IPS-20b (cell line): ENCODE data around the gene RPL13.

ENCODE experiments used
- H3K27ac ChIP-seq: one replicate; pipeline ENCODE4 v1.5.1; 2013; ENCODE audit warnings: low read length
- H3K27me3 ChIP-seq: 2 replicates; pipeline ENCODE4 v1.6.1; 2013; ENCODE audit warnings: mild to moderate bottlenecking, low read length, inconsistent platforms; ENCODE audit not compliant: insufficient read depth
- H3K36me3 ChIP-seq: 2 replicates; pipeline ENCODE4 v1.6.1; 2013; ENCODE audit warnings: low read depth, mild to moderate bottlenecking, inconsistent platforms, low read length, moderate library complexity; ENCODE audit not compliant: insufficient read depth
- H3K4me1 ChIP-seq: 2 replicates; pipeline ENCODE4 v1.6.1; 2013; ENCODE audit warnings: mild to moderate bottlenecking, control low read depth, inconsistent platforms, low read length, moderate library complexity; ENCODE audit not compliant: insufficient read depth
- H3K4me3 ChIP-seq: 2 replicates; pipeline ENCODE4 v1.5.1; 2013; ENCODE audit warnings: mild to moderate bottlenecking, low read length, inconsistent platforms
- H3K9ac ChIP-seq: 2 replicates; pipeline ENCODE4 v1.6.1; 2013; ENCODE audit warnings: low read depth, mild to moderate bottlenecking, inconsistent platforms, low read length, moderate library complexity
- H3K9me3 ChIP-seq: 2 replicates; pipeline ENCODE4 v1.6.1; 2013; ENCODE audit warnings: mild to moderate bottlenecking, low read depth, low read length, inconsistent platforms; ENCODE audit not compliant: insufficient read depth

The RPL13 gene

DNA sequence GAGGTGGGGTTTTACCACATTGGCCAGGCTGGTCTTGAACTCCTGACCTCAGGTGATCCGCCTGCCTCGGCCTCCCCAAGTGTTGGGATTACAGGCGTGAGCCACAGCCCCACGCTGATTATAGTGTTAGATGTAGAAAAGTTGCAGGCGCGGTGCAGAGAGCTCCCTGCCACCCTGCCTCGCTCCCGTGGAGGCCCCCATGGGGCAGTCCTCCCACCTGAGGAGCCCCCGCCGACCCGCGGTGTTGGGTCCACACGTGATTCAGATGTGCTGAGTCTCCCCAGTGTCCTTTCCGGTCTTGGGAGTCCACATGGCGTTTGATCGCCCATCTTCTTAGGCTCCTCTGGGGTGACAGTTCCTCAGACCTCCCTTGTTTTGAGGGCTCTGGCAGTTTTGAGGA, 5.2 kb upstream of the RPL13 start:
- no peak overlapping the region for H3K9ac ChIP-seq
- peaks cover 68% of the 10 kb centered on the region for H3K36me3 ChIP-seq
- no peaks in the 10 kb centered on the region for H3K4me1 ChIP-seq

DNA sequence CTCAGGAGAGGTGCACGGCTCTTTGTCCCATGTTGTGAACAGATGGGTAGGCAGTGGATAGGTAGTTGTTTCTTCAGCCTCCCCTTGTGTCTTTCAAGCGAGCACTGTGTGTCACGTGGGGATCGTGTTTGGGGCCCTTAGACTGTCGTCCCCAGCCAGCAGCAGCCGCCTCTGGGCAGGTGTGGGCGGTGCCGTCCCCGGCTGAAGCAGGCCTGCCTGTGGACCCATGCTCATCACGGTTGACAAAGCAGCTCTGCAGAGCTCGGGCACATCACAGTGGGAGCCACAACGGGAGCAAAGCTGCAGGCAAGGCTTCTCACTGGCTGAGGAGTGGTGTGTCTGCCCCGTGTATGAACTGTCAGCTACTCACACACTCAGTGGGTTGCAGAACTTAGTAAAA, 4.7 kb upstream of the RPL13 start:
- Histone ChIP-seq H3K36me3 (peaks cover 63% of the 10 kb centered on the region), H3K27me3 (no peaks in the 10 kb centered on the region), H3K27ac (no peak overlapping the region), H3K9me3 (no peaks in the 10 kb centered on the region), H3K4me3 (no peak overlapping the region), H3K9ac (no peak overlapping the region), H3K4me1 (no peaks in the 10 kb centered on the region)

More for the DNA sequence above, 5.2 kb upstream of the RPL13 start:
- H3K9me3 ChIP-seq = no peaks in the 10 kb centered on the region
- no peaks in the 10 kb centered on the region for H3K27me3 ChIP-seq
- no peak overlapping the region for H3K27ac ChIP-seq
- no peak overlapping the region for H3K4me3 ChIP-seq

DNA sequence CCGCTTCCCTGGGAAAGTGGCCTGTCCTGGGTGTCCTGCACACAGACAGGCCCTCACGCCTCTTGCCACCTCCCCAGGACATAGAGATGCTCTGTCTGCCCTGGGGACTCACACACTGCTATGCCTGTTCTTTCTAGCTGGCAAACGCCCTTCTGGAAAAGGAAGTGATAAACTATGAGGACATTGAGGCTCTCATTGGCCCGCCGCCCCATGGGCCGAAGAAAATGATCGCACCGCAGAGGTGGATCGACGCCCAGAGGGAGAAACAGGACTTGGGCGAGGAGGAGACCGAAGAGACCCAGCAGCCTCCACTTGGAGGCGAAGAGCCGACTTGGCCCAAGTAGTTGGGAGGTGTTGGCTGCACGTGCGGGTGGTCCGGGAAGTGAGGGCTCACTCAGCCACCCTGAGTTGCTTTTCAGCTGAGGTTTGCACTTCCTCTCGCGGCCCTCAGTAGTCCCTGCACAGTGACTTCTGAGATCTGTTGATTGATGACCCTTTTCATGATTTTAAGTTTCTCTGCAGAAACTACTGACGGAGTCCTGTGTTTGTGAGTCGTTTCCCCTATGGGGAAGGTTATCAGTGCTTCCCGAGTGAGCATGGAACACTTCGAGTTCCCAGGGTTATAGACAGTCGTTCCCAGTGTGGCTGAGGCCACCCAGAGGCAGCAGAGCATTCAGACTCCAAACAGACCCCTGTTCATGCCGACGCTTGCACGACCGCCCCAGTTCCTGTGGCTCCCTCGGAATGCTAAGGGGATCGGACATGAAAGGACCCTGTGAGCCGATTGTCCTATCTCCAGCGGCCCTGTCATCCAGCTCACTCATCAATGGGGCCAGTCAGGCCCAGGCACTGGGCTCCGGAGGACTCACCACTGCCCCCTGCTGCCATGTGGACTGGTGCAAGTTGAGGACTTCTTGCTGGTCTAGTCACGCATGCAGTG, 3.5 kb upstream of the RPL13 start:
- no peak overlapping the region for H3K4me3 ChIP-seq
- H3K27me3 ChIP-seq = no peaks in the 10 kb centered on the region
- peak overlapping the region; percentile 21; the same call in 1 of the 2 replicates for H3K9ac ChIP-seq
- no peak overlapping the region for H3K27ac ChIP-seq
- peaks cover 60% of the 10 kb centered on the region for H3K36me3 ChIP-seq
- H3K9me3 ChIP-seq = no peaks in the 10 kb centered on the region
- H3K4me1 ChIP-seq = no peaks in the 10 kb centered on the region; the same call in 1 of the 2 replicates

DNA sequence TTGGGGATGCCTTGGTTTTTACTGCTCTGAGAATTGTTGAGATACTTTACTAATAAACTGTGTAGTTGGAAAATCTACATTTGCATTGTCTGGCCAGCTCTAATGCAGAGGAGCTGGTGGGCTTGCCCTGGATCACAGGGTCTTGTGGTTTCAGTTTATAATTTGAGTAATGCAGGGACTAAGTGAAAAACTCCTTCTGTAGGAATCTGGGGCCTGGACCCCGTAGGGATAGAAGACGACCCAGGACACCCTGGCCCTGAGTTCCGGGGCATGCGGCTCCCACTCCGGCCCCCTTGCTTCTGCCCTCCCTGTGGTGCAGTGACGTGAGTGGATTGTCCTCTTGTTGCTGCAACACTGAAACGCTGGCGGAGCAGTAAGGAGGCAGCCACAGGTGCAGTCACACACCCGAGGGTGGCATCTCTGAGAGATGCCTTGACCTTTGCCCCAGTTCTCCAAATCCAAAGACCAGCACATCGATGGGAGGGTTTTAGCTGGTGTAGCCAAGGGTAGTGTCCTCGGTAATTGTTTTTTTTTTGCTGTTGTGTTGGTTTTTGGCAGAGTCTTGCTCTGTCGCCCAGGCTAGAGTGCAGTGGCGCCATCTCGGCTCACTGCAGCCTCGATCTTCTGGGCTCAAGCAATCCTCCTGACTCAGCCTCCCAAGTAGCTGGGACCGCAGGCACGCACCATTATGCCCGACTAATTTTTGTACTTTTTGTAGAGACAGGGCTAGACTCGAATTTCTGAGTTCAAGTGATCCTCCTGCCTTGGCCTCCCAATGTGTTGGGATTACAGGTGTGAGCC, 2.6 kb upstream of the RPL13 start:
- H3K9me3 ChIP-seq = no peaks in the 10 kb centered on the region
- no peak overlapping the region for H3K9ac ChIP-seq
- no peak overlapping the region for H3K27ac ChIP-seq
- no peaks in the 10 kb centered on the region for H3K27me3 ChIP-seq
- H3K36me3 ChIP-seq = peaks cover 62% of the 10 kb centered on the region
- H3K4me3 ChIP-seq = no peak overlapping the region
- H3K4me1 ChIP-seq = peaks cover 5% of the 10 kb centered on the region; the same call in 1 of the 2 replicates

DNA sequence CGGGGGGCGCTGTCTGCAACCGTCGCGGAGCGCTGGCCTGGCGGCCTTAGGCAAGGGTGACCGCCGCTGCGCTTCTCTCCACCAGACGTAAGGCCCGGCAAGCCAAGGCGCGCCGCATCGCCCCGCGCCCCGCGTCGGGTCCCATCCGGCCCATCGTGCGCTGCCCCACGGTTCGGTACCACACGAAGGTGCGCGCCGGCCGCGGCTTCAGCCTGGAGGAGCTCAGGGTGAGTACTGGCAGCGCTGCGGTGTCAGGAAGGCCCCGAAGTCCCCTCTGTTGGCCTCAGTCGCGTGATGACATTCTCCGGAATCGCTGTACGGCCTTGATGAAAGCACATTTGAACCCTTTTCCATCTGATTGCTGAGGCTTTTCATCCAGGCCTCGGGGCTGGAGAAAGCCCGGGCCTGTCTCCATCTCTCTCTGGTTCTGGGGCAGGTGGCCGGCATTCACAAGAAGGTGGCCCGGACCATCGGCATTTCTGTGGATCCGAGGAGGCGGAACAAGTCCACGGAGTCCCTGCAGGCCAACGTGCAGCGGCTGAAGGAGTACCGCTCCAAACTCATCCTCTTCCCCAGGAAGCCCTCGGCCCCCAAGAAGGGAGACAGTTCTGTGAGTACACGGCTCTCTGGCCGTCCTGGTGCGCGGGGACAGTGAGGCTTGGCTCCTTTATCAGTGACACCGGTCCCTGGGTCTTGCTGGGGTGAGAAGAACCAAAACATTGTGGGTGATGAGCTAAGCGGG, 831 bp downstream of the RPL13 start:
- Histone ChIP-seq H3K9ac (peak overlapping the region; percentile 98), H3K36me3 (peaks cover 51% of the 10 kb centered on the region), H3K4me3 (peak overlapping the region; percentile 91), H3K4me1 (peaks cover 13% of the 10 kb centered on the region), H3K27ac (peak overlapping the region; percentile 86), H3K27me3 (no peaks in the 10 kb centered on the region), H3K9me3 (no peaks in the 10 kb centered on the region)

DNA sequence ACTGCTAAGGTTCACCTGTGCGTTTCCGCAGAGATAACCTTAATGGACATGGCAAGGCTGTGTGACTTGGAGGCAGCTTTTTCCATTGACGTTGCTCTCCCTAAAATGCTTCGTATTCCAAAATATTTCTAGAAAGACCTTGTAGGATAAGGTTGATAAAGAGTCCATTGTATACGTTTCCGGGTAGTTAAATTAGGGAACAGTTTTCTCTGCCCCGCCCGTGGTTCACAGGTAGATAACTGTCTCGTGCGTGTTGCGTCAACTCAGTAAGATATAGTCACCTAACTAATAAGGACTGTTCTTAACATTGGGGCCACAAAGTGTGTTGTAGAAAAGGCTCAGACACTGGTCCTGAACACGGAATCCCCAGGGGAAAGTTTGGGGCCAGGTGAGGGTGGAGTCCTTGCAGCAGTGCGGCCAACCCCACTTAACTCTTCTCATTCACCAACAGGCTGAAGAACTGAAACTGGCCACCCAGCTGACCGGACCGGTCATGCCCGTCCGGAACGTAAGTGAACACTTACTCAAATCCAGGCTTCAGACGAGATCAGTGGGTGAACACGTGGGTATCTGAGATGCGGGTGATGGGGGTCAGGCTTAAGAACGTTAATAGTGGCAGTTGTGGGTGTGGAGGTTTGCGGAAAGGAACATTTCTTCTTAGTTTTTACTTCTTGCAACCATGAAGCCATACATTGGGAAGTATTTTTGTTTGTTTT, 1.6 kb downstream of the RPL13 start:
- H3K36me3 ChIP-seq = peaks cover 44% of the 10 kb centered on the region
- peaks cover 13% of the 10 kb centered on the region for H3K4me1 ChIP-seq
- H3K27me3 ChIP-seq = no peaks in the 10 kb centered on the region
- H3K27ac ChIP-seq = peak overlapping the region; percentile 86
- H3K9ac ChIP-seq = peak overlapping the region; percentile 98
- H3K4me3 ChIP-seq = peak overlapping the region; percentile 91
- H3K9me3 ChIP-seq = no peaks in the 10 kb centered on the region

DNA sequence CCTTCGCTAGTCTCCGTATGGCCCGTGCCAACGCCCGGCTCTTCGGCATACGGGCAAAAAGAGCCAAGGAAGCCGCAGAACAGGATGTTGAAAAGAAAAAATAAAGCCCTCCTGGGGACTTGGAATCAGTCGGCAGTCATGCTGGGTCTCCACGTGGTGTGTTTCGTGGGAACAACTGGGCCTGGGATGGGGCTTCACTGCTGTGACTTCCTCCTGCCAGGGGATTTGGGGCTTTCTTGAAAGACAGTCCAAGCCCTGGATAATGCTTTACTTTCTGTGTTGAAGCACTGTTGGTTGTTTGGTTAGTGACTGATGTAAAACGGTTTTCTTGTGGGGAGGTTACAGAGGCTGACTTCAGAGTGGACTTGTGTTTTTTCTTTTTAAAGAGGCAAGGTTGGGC, 2.5 kb downstream of the RPL13 start:
- H3K36me3 ChIP-seq = peaks cover 37% of the 10 kb centered on the region
- no peaks in the 10 kb centered on the region for H3K27me3 ChIP-seq
- H3K9me3 ChIP-seq = no peaks in the 10 kb centered on the region
- H3K4me1 ChIP-seq = peaks cover 13% of the 10 kb centered on the region
- peak overlapping the region; percentile 91 for H3K4me3 ChIP-seq
- H3K9ac ChIP-seq = peak overlapping the region; percentile 98; the same call in 1 of the 2 replicates
- no peak overlapping the region for H3K27ac ChIP-seq

DNA sequence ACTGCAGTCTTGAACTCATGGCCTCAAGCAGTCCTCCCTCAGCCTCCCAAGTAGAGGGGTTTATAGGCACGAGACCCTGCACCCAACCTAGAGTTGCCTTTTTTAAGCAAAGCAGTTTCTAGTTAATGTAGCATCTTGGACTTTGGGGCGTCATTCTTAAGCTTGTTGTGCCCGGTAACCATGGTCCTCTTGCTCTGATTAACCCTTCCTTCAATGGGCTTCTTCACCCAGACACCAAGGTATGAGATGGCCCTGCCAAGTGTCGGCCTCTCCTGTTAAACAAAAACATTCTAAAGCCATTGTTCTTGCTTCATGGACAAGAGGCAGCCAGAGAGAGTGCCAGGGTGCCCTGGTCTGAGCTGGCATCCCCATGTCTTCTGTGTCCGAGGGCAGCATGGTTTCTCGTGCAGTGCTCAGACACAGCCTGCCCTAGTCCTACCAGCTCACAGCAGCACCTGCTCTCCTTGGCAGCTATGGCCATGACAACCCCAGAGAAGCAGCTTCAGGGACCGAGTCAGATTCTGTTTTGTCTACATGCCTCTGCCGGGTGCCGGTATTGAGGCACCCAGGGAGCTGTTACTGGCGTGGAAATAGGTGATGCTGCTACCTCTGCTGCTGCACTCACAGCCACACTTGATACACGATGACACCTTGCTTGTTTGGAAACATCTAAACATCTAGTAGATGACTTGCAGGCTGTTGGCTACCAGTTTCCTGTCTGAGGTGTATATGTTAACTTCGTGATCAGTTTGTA, 3.3 kb downstream of the RPL13 start:
- H3K27me3 ChIP-seq = no peaks in the 10 kb centered on the region
- H3K9ac ChIP-seq = peak overlapping the region; percentile 98; the same call in 1 of the 2 replicates
- H3K27ac ChIP-seq = peak overlapping the region; percentile 28
- peak overlapping the region; percentile 91 for H3K4me3 ChIP-seq
- H3K36me3 ChIP-seq = peaks cover 36% of the 10 kb centered on the region
- H3K9me3 ChIP-seq = no peaks in the 10 kb centered on the region
- H3K4me1 ChIP-seq = peaks cover 13% of the 10 kb centered on the region

DNA sequence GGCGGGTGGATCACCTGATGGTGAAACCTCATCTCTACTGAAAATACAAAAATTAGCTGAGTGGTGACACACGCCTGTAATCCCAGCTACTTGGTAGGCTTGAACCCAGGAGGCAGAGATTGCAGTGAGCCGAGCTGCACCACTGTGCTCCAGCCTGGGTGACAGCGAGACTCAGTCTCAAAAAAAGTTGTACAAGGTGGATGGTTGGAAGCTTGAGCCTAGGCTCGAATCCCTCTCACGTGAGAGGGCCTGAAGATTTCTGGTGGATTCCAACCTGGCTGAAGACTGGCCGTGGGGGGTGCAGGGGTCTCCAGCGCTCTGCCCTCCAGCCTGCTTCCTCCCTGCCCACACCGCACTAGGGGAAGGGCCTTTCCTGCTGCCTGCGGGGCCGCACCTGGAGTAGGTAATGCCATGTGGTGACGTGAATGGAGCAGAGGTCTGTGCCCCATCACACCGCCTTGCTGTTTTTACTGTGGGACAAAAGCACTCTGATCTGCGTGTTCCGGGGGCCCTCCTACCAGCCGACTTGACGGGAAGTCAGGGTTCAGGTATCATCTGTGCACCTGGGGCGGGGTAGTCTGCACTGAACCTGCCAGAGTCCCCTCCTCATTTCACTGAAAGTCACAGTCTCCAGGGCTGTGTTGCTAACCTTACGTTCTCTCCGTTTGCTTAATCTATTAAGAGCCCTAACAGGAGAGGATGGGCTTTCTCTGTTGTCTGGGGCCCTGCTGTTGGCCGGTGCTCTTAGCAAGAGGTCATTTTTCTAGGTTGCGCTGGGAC, 4.2 kb downstream of the RPL13 start:
- Histone ChIP-seq H3K36me3 (peaks cover 36% of the 10 kb centered on the region), H3K27me3 (no peaks in the 10 kb centered on the region), H3K9me3 (no peaks in the 10 kb centered on the region), H3K4me1 (peaks cover 13% of the 10 kb centered on the region), H3K4me3 (peak overlapping the region; percentile 91; the same call in 1 of the 2 replicates), H3K9ac (peak overlapping the region; percentile 50; the same call in 1 of the 2 replicates), H3K27ac (peak overlapping the region; percentile 28)

DNA sequence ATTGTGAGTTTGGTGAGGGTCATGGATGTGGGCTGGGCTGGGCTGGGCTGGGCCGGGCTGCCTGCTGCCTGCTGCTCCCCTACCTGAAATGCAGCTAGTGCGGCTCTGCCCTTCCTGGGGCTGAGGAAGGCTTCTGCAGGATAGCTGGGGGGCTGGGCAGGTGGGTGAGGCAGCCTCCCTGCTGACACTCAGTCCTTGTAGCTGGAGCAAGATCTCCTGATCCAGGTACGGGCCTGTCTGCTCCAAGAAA, 4.7 kb downstream of the RPL13 start:
- peak overlapping the region; percentile 91; the same call in 1 of the 2 replicates for H3K4me3 ChIP-seq
- H3K27me3 ChIP-seq = 0 out of 2 replicates have a peak, but pooled peaks cover 4% of the 10 kb centered on the region
- peaks cover 13% of the 10 kb centered on the region for H3K4me1 ChIP-seq
- peaks cover 36% of the 10 kb centered on the region for H3K36me3 ChIP-seq
- H3K9ac ChIP-seq = peak overlapping the region; percentile 50; the same call in 1 of the 2 replicates
- peak overlapping the region; percentile 28 for H3K27ac ChIP-seq
- no peaks in the 10 kb centered on the region for H3K9me3 ChIP-seq
